AG08396 (cell line): ENCODE data around the gene KRT6C.
"Not testable (repeated sequence)": the region's sequence is repeated elsewhere in the genome, so short reads cannot be mapped to it uniquely, and the experiment has no call there.

Experiments
- DNase-seq: peaks from one replicate; pipeline ENCODE4 v3.0.0; 2012; ENCODE audit warnings: low spot score, mixed read lengths

KRT6C gene

DNA sequence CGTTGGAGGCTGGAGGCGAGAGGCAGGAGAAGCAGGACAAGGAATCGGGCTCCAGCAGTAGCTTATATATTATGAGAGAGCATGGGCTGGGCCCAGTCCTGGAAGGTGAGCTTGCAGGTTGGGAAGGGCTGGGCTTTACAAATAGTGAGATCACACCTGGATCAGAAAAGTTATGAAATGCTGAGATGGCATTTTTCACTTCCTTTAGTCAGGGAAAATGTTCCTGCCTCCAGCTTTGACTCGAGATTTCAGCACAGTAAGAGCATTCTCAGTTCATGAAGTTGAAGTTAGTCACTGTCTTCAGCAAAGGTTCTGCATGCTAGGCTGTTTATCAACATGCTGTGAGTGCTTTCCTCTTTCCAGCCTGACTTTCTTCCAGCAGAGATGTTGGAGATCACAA lies at the start of gene KRT6C:
Gene KRT6C, minus strand, starts transcription at position 38 of the 400 bp plus-strand sequence. CDS start 68 bp downstream, outside the sequence.
- no peak for DNase-seq

DNA sequence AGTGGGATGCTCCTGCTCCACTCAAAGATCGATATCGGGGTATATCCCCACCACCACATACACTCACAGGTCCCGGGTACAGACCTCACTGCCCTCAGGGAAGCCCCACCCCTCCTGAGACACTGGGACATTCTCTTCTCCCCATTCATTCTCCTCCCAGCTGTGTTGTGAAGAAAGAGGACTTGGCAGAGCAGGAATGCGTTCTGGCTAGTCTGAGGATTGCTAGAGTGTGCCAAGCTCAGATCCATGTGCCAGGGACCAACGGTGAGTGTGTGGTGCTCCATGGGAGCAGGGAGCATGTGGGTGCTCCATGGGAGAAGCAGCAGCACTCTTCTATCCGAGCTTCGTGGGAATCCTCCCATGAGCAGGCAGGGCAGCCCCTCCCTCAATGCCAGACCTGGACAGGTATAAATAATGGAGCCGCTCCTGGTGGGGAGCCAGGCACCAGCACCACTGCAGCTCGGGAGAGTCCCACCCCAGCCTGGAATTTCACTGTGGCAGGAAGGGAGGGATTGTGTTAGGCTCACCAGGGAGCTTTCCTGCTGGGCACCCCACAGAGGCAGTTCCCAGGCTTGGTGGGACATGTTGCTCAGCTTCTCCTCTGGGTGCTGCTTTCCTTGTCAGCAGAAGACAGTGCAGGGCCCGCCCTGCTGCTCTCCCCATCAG lies 48.9 kb upstream of the KRT6C start:
- DNase-seq, result no peak

DNA sequence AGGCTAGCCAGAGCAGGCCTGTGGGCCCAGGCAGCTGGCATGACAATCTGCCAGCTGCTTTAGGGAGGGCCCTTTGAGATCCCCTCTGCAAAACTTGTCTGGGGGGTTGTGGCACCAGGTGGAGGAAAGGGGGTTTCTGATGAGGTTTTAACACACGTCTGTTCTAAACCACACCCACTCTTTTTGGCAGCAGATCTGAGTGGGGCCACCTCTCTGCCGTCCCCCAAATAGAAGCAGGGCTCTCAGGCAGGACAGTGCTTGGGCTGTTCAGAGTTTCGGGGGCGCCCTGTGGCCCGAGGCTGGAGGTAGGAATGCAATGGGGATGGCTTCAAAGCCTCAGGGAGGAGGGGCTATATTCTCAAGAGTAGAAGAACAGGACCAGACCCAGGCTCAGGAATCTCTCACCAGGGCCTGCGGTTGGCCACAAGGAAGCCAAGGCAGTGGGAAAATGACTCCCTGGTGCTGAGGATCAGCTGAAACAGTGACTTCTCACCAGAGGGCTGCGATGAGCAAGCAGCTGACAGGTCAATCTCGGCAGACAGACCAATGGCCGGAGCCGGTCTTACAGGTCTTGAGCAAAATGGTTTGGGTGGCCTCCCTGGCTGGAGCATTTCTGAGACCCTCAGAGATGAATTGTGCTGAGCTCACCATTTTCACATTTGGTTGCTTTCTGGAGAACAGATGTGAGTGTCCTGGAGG lies 48.1 kb upstream of the KRT6C start:
- no peak for DNase-seq

DNA sequence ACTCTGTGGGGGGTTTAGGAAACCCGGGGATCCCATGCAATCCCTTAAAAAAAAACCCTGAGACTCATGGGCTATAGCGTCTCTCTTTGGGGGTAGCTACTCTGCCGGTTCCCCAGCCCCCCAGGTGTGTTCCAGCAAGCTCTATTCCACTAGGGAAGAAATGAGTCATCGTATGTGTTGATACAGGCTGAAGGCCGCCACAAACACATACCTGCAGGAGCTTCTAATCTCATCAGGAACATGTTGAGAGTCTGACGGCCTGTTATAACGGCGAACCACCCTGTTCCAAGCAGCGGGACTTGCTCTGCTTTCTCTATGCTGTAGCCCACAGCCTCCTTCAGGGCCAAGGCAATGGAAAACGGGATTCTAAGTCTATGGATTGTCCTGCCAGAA lies 47.6 kb upstream of the KRT6C start:
- no peak for DNase-seq

DNA sequence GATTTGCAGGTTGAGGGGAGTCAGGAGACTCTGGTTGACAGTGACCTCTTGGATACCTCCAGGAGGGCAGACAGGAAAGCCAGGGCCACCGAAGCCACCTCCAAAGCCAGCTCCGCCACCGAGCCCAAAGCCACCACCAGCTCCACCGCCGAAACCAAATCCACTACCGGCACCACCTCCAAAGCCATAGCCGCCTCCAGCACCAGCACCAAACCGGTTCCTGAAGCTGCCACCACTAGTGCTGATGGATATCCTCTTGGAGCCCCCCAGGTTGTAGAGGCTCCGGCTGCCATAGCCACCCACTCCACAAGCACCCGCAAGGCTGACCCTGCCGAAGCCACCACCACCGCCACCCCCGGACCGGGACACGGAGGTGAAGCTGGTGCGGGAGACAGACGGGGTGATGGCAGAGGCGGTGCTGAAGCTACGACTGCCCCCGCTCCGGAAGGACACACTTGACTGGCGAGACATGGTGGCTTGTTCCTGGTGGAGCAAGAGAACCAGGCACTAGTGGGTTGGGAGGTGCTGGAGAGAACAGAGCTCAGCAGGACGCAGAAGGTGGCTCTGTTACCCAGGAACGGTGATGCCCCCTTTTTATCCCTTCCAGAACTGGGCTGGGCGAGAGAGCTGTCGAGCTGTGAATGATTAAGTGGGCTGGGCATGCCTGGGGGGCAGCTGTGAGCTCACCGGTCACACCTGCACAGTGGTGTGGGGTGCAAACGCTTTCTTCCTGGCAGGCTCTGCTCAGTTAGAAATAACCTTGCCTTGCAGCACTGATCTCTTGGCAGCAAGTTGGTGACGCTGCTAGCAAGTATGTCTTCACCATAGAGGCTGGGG lies 46.4 kb upstream of the KRT6C start, which contains the start of gene KRT5:
Gene KRT5, minus strand, starts transcription at position 569 of the 837 bp plus-strand sequence. Its CDS starts 98 bp downstream, at position 471.
- no peak for DNase-seq

DNA sequence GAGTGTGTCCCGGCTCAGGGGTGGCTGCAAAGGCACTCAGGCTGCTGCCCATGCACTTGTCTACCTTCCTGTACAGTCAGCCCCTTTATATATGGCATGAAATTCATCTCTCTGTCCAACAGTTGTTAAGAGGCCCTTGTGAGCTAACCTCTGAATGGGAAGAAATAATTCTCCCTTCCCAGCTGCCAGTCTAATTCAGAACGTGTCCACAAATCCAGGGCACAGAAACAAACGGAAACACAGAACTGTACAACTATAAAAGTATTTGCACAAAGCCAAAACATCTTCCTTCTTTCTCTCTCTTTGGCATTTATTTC lies 45.7 kb upstream of the KRT6C start:
- DNase-seq, result no peak

DNA sequence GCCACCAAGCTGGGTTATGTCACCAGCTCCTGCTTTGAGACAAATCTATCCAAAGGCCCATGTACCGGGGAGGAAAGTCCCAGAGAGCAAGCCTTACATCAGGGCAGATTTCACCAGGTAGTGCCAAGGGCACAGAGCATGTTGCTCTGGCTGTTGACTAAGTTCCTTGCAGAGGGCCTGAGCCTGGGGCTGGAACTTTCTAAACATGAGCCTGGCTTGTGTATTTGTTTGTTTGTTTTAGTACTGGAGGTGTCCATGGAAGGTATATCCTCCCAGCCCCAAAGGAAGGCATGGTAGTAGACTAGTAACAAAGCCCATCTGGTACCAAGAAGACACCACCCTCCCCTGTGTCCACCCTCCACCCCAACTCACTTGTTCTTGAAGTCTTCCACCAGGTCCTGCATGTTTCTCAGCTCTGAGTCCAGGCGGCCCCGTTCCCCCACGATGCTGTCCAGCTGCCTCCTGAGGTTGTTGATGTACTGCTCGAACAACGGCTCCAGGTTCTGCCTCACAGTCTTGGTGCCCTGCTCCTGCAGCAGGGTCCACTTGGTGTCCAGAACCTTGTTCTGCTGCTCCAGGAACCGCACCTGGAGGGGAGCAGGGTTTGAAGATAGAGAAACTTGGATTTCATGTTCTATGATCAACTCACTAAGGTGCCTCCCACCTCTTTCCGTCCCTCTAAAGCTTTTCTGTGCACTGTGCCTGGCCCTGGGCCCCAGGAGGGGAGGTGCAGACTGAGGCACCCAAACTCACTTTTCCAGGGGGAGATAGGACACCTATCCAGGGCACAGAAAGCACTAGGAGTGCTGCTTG lies 45.2 kb upstream of the KRT6C start:
- DNase-seq, result no peak

DNA sequence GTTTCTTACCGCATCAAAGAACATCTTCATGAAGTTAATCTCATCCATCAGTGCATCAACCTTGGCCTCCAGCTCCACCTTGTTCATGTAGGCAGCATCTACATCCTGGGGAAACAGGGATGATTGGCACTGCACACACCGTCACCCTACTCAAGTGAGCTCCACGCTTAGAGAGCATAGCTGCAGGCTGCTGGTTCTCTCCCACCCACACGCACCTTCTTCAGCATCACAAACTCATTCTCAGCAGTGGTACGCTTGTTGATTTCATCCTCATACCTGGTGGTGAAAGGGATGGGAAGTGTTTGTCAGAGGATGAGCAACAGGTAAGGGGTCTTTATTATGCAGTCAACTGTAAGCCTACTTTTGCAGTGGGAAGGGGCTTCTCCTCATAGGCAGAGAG lies 44.3 kb upstream of the KRT6C start:
- DNase-seq, result no peak

DNA sequence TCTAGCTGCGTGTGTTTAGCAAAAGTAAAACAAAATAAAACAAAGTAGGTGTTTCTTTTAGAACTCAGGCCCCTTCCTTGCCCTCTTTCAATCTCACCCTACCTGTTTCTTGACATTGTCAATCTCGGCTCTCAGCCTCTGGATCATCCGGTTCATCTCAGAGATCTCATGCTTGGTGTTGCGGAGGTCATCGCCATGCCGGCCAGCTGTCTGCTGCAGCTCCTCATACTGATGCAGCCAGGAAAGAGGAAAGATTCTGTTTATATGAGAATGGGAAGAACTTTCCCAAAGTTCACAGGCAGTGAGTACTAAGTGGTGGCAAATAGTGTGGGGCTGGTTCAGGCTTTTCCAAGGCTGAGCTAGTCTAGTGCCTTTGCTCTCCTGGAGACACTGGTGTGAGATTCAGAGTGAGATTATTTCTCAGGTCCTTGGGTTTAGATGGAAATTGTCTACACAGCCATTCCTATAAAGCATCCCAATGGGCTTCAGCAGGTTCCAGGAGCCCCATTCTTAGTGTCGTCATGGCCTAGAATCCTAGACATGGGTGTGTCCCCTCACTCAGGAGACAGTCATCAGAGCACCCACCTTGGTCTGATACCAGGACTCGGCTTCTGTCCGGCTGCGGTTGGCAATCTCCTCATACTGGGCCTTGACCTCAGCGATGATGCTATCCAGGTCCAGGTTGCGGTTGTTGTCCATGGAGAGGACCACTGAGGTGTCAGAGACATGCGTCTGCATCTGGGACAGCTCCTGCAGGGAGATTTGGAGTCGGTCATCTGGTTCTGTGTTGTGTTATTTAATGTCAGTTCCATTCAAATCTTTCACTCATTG lies 43.6 kb upstream of the KRT6C start:
- no peak for DNase-seq

DNA sequence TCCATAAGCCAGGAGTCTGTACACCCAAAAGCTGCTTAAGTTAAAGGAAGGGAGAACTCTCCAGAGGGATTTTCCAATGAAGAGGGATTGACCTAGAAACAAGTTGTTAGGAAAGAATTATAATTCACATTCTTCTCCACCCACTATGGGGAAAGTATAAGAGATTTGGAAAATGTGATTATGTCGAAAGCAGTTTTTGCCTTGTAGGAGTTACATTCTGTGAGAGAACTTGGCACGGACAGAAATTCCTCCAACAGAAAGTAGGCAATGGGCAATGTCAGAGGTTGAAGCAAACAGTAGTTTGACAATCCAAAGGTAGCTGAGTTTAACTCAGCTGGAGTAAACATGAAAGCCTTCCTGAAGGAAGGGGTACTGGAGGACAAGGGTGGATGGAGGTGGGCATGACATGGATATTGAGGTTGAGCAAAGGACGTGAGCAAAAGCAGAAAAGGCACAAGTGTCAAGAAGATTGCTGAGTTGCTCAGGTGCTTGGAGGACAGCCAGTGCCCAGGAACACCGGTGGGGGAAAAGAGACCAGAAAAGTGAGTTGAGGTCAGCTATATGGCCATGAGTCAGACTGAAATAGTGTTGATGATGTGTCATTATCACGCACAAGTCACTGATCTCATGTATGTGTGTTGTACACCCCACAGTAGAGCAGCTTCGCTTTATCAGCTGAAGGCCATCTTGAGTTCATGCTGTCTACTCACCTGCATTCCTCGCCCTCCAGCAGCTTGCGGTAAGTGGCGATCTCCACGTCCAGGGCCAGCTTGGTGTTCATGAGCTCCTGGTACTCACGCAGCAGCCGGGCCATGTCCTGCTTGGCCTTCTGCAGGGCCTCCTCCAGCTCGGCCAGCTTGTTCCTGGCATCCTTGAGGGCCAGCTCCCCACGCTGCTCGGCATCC lies 42.6 kb upstream of the KRT6C start:
- no peak for DNase-seq

DNA sequence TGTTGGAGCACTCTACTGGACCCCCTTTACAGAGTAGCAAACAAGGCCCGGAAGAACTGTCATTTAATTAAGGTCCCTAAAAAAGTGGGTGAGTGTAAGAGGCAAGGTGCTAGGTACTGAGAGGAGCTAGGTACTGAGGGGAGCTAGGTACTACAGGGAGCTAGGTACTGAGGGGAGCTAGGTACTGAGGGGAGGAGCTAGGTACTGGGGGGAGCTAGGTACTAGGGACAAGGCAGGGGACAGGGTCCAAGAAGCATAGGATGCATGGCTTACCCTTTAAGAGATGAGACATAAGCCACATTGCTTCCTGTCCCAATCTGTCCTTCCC lies 41.7 kb upstream of the KRT6C start:
- no peak for DNase-seq

DNA sequence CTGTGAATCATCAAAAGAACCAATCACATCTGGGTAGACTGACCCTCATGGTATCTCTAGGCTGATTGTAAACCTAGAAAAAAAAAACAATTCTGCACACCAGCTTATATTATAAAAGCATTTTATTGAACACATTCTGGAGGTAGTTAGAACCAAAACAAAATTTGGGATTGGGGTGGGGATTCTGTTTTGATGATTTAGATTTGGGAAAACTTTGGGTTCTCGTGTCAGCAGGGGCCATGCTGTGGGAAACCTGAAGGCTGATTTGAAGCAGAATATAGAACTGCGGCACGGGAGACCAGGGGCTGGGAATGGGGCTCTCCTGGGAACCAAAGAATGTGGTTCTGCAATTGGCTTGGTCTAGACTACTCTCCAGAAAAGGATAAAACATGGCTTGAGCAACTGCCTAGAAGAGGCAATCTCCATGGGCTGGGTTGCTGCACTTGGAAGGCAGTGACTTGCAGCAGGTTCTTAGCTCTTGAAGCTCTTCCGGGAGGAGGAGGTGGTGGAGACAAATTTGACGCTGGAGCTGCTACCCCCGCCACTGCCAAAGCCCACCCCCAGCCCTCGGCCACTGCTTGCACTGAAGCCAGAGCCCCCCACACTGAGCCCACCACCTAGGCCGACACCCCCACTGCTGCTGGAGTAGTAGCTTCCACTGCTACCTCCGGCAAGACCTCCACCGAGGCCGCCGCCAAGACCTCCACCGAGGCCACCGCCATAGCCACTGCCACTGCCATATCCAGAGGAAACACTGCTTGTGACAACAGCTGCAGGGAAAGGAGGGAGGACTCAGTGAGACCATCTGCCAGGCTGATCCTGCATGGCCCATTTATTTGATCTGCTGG lies 41.1 kb upstream of the KRT6C start:
- DNase-seq, result no peak

DNA sequence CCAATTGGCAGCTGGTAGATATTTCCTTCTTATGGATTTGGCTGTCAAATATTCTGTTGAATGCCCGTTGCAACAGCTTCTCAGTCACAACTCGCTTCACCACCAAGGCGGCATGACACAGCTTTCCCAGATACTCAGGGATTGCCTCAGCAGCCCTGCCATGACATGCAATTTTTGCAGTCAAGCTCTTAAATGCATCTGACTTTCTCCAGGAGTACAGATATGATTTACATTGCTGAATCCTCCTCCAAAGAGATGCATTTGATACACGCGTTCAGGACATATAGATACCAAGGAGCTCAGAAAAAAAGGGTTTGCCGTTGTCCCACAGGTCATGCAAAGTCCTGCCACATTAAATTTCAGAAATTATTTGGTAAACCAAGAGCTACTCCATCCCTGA lies 40.1 kb upstream of the KRT6C start:
- no peak for DNase-seq

DNA sequence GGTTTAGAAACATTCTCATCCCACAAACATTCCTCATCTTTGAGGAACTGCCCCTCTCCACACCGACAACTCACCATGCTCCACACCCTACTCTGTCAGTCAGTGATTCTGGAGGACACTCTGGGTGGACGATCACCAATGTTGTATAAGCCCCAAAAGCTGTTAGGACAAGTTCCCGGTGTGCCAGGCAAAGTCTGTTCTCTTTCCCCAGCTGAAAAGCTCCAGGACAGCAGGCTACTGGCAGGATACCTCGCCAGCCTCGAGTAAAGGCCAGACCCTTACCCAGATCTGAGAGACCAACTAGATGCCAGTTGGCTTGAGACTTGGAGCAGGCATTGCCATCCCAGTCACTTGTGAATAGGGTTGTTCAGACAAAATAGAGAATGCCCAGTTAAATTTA lies 34.6 kb upstream of the KRT6C start:
- DNase-seq, result no peak

DNA sequence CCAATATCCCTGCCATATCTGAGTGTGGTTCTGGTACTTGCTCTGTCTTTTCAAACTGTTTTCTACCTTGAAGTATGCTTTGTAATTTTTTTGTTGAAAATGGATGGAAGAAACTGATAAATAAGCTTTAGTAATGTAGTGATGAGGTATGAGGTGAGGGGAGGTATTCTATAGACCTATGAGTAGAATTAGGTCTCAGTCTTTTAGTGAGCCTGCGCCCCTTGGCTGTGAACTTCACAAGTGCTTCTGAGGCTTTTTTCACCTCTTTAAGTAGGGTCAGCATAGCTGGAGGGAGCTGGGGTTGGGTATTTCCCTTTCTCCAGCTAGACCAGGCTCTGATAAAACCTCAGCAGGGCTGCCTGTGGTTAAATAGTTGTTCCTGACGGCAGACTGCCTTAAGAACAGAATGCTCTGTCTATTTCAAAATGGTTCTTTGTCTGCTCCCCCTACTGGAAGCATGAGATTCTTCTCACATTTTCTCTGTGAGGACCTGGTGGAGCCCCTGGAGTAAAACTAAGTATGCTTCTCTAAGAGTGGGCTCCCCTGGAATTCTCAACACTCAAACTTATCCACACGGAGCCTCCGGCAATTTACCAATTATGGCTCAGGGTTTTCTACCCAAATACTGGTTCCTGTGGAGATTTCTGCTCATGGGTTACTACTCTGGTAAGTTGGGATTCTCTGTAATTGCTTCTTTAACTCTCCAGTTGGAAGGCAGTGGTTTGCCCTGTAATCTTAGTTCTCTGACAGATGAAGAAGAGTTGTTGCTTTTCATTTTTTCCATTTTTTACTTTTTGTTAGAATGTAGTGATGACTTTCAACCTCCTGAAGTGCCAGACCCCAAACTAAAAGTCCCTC lies 33.5 kb upstream of the KRT6C start:
- DNase-seq, result peak; percentile 68

DNA sequence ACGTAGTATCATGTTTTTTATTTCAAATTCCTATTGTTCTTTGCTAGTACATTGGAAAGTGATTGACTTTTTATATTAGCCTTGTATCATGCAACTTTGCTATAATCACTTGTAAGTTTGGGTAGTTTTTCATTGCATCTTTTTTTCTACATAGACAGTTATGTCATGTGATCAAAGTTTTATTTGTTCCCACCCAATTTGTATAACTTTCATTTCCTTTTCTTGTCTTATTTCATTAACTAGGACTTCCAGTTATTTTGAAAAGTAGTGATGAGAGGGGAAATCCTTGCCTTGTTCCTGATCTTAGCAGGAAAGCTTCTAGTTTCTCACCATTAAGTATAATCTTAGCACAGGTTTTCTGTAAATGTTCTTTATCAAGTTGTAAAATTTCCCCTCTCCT lies 29.3 kb upstream of the KRT6C start:
- no peak for DNase-seq

DNA sequence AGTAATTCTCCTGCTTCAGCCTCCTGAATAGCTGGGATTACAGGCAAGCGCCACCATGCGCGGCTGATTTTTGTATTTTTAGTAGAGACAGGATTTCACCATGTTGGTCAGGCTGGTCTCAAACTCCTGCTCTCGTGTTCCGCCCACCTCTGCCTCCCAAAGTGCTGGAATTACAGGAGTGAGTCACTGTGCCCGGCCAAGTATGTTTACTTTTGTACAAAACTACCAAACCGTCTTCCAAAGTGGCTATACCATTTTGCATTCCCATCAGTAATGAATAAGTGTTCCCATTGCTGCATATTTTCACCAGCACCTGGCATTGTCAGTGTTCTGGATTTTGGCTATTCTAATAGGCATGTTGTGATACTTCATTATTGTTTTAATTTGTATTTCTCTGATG lies 27.9 kb upstream of the KRT6C start:
- DNase-seq, result no peak

DNA sequence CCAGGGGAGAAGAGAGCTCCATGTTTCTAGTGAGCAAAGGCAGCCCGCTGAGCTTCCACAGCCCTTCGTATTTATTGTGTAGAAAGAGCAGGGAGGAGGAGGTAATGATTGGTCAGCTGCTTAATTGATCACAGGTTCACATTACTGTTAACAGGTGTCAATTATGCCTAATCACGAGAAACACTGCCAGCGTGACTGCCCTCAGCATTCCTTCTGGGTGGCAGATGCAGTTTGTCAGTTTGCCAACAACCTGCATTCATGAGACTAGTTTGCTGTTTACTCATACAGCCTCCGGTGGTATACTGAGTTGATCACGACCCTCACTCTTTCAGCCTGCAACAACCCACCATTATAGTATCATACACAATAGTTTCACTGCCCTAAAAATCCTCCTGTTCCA lies 27.0 kb upstream of the KRT6C start:
- DNase-seq, result not testable (repeated sequence)
